HEK293T (cell line): ENCODE measurements around the gene APOL1.

Source experiments
- ARNT ChIP-seq: fragments of 450-650 bp; IDR thresholded peaks from 2 replicates; pipeline ENCODE4 v1.6.1; 2017; ENCODE audit warnings: mild to moderate bottlenecking
- BHLHE40 ChIP-seq: fragments of 450-650 bp; IDR thresholded peaks from 2 replicates; pipeline ENCODE4 v1.6.1; 2016; ENCODE audit warnings: mild to moderate bottlenecking, moderate library complexity, borderline replicate concordance
- ELF4 ChIP-seq: fragments of 450-650 bp; IDR thresholded peaks from 2 replicates; pipeline ENCODE4 v1.6.1; 2017; ENCODE audit warnings: antibody characterized with exemption
- FOXA1 ChIP-seq: fragments of 450-650 bp; IDR thresholded peaks from 2 replicates; pipeline ENCODE4 v1.6.1; 2016; ENCODE audit warnings: mild to moderate bottlenecking
- FOXK2 ChIP-seq: fragments of 450-650 bp; IDR thresholded peaks from 2 replicates; pipeline ENCODE4 v1.6.1; 2016; ENCODE audit warnings: mild to moderate bottlenecking
- FOXM1 ChIP-seq: fragments of 450-650 bp; IDR thresholded peaks from 2 replicates; pipeline ENCODE4 v1.6.1; 2017; ENCODE audit warnings: mild to moderate bottlenecking, borderline replicate concordance
- HDGF ChIP-seq: fragments of 450-650 bp; IDR thresholded peaks from 2 replicates; pipeline ENCODE4 v1.6.1; 2017; ENCODE audit warnings: antibody characterized with exemption, borderline replicate concordance
- L3MBTL2 ChIP-seq: fragments of 450-650 bp; conservative IDR thresholded peaks from 2 replicates; pipeline ENCODE4 v1.6.1; 2016; ENCODE audit warnings: mild to moderate bottlenecking
- NFRKB ChIP-seq: fragments of 450-650 bp; IDR thresholded peaks from 2 replicates; pipeline ENCODE4 v1.6.1; 2016; ENCODE audit warnings: mild to moderate bottlenecking, moderate library complexity
- SP1 ChIP-seq: fragments of 450-650 bp; IDR thresholded peaks from 2 replicates; pipeline ENCODE4 v1.6.1; 2017
- SUZ12 ChIP-seq: fragments of 450-650 bp; IDR thresholded peaks from 2 replicates; pipeline ENCODE4 v1.6.1; 2016; ENCODE audit warnings: mild to moderate bottlenecking
- TARDBP ChIP-seq: fragments of 450-650 bp; IDR thresholded peaks from 2 replicates; pipeline ENCODE4 v1.6.1; 2016
- ZNF384 ChIP-seq: fragments of 450-650 bp; IDR thresholded peaks from 2 replicates; pipeline ENCODE4 v1.6.1; 2016
- TF ChIP-seq, protein P1 (sequence below): fragments of 450-650 bp; IDR thresholded peaks from 2 replicates; pipeline ENCODE4 v1.6.1; 2016

DNA sequence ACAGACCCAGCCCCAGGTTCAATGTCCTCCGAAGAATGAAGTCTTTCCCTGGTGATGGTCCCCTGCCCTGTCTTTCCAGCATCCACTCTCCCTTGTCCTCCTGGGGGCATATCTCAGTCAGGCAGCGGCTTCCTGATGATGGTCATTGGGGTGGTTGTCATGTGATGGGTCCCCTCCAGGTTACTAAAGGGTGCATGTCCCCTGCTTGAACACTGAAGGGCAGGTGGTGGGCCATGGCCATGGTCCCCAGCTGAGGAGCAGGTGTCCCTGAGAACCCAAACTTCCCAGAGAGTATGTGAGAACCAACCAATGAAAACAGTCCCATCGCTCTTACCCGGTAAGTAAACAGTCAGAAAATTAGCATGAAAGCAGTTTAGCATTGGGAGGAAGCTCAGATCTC lies 14.1 kb downstream of the APOL1 start:
- no peak for TF ChIP-seq FOXM1
- TF ChIP-seq FOXK2, result no peak
- no peak for TF ChIP-seq L3MBTL2
- TF ChIP-seq NFRKB, result no peak
- TF ChIP-seq SP1, result no peak
- TF ChIP-seq HDGF, result no peak
- TF ChIP-seq ARNT, result no peak
- TF ChIP-seq ZNF384, result no peak
- TF ChIP-seq FOXA1, result no peak
- TF ChIP-seq SUZ12, result no peak
- no peak for TF ChIP-seq TARDBP
- no peak for TF ChIP-seq ELF4
- TF ChIP-seq BHLHE40, result no peak
- TF ChIP-seq, protein P1, sequence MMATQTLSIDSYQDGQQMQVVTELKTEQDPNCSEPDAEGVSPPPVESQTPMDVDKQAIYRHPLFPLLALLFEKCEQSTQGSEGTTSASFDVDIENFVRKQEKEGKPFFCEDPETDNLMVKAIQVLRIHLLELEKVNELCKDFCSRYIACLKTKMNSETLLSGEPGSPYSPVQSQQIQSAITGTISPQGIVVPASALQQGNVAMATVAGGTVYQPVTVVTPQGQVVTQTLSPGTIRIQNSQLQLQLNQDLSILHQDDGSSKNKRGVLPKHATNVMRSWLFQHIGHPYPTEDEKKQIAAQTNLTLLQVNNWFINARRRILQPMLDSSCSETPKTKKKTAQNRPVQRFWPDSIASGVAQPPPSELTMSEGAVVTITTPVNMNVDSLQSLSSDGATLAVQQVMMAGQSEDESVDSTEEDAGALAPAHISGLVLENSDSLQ, result no peak
